Stimulated activated naive CD4-positive, alpha-beta T cell (primary cell): ENCODE measurements around the gene CAMTA2.
A peak's percentile ranks its signal among the peaks of the same experiment; 100 is the strongest.

Experiments
- DNase-seq, 6 experiments: peaks; one replicate each; lab custom pipeline; 2025; lab: John Stamatoyannopoulos, UW

CAMTA2 gene

DNA sequence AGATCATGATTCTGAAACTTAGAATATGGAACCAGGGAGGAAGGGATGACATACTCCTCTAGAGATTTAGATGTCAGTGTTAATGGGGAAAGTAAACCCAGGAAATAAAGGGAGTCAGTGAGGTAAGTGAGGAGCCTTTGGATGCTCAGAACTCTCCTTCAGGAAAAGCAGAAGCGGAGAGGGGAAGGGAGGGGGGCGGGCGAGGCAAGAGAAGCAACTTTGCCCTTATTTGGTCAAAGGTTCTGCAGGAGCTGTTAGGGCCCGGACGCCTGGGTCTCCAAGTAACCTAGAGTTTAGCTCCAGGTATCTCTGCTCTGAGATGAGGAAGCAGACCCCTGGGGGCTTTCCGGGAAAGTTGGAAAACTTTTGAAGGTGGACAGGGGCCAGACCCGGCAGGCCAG lies 40.5 kb downstream of the CAMTA2 start:
- peak in 3 of 6 experiments; percentile 33 to 54 (median 48) for DNase-seq

DNA sequence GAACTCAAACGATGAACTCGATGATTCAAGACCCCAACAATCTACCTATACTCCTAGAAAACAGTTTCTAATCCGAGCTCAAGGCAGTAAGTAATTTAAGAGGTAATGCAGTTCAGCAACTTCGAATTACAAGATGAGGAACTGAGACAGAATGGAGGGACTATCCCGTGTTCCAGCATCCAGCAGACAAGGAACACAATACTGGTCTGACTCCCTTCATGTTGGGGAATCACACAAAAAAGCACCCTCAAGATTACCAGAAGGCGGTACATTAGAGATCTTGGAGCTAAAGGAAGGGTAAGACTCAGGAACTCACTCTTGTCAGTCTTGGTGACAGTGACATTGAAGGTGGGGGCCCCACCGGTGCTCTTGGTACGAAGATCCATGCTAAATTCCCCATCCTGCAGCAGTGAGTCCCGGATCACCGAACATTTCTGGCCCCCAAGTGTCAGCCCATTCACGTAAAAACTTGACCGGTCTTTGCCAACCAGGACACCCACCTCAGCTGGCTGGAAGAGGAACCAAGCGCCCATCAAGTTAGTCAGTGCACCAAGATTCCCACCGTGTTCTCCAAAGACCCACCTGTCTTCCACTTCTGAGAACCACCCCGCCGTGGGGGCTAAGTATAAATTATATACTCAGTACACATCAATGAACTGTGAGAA lies 41.0 kb downstream of the CAMTA2 start:
- peak in 1 of 6 experiments; percentile 41 for DNase-seq

DNA sequence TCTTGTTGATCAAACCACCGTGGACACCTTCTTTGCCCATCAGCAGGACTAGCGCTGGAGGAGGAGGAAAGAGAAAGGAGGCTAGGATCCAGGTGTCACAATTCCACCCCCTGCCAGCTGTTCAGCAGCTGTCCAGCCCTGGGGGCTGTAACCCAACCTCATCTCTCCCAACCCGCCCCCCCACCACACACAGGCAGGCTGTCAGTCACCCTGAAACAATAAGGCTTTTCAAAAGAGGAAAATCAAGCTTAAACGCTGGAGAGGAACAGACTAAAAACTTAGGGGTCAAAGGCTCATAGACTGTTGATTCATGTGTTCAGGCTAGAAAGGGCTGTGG lies 41.6 kb downstream of the CAMTA2 start:
- no peak for DNase-seq

DNA sequence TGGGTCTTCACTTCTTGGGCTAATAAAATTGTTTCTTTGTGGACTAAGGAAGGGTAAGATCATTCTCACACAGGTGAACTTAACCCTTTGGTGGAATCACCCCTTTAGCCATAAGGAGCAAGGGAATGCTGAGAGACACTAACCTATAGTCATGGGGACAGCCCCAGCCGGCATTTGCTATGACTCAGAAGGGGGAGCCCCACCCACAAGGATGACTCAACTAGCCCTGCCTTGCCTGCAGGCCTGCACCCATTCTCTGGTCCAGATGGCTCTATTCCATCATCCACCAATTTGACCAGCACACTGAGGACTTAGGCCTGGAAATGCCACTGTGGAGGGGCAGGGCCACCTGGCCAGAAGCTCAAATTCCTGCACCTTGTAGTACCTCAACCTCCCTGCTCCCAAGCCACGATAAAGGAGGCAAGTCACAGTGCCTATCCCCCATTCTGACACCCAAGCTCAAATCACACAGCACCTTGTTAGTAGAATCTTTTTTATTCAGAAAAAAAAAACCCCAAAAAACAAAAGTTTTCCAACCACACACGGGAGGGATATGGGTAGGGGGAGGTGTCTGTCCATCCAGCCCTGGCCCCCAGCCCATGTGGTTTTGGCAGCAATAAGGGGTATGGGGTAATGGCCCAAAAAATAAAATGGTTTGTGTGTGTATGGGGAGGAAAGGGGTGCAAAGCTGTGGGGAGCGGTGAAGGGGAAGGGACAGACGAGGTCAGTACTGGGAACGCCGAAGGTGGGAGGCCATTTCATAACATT lies 42.1 kb downstream of the CAMTA2 start:
- DNase-seq: peak in 5 of 6 experiments; percentile 21 to 52 (median 37)

DNA sequence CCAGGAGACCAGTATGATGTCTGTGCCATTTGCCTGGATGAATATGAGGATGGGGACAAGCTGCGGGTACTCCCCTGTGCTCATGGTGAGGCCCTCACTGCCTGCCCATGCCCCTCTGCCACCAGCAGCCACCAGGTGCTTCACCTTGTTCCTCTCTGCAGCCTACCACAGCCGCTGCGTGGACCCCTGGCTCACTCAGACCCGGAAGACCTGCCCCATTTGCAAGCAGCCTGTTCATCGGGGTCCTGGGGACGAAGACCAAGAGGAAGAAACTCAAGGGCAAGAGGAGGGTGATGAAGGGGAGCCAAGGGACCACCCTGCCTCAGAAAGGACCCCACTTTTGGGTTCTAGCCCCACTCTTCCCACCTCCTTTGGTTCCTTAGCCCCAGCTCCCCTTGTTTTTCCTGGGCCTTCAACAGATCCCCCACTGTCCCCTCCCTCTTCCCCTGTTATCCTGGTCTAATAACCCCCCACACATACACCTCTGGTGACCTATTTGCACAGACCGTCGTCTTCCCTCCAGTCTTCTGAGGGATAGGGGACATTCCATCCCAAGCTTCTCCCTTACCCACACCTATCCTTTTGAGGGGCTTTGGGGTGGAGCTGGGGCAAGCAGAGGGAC lies 42.8 kb downstream of the CAMTA2 start:
- peak in 2 of 6 experiments; percentile 12 to 18 for DNase-seq

DNA sequence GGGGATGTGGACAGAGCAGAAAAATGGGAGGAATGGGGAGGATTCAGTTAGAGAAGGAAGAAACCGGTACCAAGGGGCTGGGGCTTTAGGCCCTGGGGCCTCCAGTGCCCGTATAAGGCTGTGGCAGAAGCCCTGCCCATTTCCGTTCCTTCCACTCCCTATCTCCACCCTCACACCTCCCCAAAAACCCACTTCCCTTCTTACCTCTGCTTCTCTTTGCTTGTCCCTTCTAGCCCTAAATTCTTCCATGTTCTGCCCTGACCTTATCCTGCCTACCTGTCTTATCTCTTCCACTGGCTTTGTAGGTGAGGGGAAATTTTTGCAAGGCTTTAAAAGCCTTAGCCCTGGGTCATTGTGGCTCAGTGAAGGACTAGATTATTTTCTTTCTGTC lies 43.3 kb downstream of the CAMTA2 start:
- peak in 4 of 6 experiments; percentile 49 to 67 (median 60) for DNase-seq

DNA sequence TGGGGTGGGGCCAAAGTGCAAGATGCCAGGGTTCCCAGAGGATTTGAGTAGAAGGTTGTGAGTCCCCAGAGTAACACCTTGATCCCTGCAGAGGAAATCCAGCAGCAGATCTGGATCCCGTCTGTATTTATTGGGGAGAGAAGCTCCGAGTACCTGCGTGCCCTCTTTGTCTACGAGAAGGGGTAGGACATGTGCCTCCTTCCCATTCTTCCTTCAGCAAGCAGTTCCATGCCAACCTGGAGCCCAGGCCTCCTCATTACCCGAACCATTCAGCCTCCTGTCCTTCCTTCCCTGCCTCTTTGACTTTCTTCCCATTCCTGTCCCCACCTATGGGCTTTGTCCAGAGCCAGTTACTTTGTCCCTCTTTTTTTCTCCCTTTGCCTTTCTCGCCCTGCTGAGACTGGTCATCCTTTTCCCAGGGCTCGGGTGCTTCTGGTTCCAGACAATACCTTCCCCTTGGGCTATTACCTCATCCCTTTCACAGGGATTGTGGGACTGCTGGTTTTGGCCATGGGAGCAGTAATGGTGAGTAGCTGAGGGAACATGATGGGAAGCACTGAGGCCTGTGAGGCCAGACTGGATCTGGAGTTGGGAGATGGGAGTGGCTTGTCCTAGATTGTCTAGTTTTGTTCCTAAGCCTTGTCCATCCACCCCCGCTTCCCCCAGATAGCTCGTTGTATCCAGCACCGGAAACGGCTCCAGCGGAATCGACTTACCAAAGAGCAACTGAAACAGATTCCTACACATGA lies 44.5 kb downstream of the CAMTA2 start:
- no peak for DNase-seq

DNA sequence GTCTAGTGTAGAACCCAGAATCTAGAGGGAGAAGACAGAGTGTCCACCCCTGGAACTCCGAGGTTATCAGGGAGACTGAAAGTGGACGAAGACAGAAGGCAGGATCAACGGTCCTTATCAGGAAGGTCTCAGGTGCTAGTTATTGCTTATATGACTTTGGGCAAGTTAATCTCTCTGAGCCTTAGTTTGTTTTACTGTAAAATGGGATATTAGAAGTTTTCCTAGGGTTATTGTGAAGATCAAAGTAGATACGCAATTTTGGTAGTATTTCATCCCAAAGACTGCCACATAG lies 46.2 kb downstream of the CAMTA2 start:
- DNase-seq: no peak

DNA sequence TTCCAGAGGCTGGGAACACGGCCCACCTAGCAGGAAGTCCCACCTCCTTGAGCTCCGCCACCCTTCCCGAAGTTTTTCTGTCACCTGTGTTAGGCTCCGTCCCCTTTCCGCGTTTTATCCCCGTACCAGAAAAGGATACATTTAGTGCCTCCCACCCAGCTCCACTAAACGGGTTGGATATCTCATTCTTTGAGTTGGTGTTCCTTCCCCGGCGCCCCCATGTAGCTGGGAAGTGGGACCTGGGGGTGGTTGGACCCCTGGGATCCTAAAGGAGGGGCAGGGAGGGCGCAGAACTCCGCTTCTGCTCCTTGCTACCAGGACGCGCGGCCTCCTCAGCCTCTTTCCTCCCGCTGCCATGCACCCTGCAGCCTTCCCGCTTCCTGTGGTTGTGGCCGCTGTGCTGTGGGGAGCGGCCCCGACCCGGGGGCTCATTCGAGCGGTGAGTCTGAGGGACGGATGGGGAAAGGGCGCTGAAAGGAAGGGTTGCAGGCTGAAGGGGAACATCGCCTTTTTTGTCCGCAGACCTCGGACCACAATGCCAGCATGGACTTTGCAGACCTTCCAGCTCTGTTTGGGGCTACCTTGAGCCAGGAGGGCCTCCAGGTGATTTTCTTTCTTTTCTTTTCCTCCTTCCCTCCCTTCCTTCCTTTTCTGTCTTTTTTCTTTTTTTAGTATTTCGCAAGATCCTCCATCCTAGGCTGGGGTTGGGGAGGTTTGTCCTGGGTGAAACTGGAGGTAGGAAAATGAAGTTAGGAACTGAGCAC lies 46.7 kb downstream of the CAMTA2 start:
- peak in 4 of 6 experiments; percentile 12 to 61 (median 32) for DNase-seq

DNA sequence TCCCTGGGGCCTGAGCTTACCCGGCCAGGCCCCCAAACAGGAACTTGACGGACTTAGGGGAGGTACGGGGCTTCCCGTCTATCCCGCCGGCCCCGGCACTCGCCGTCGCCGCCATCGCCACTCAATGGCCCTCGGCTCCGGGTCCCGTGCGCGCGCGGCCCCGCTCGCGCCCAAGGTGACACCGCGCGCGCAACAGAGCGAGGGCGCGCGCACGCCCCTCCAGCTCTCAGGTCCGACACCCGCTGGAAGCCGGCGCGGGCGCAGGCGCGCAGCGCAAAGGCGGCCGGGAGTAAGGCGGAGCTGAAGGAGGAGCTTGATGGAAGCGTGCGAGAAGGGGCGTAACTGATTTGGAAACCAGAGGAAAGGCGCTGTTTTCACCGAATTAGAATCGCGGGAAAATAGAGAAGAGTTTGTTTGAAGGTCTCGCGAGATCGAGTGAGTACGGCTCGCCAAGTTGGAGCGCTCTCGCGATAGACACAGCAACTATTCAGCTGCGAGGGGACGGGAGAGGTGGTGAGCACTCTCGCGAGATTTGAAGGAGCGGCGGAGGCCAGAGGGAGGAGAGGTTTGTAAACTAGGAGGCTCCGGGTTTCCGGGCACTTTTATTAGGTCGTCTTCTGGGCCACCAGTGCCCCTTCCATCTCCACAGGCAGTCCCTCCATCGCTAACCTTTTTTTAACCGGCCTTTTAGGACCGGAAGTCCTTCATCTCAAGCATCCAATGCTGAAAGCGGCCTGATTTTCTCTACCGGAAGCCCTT lies 47.5 kb downstream of the CAMTA2 start, which contains the start of the genes RNF167 and SLC25A11:
Gene RNF167 (plus strand): TSS at position 473 of the 759 bp plus-strand sequence. CDS start 642 bp downstream, outside the sequence.
Gene SLC25A11 (minus strand): TSS at position 251 of the 759 bp plus-strand sequence. CDS start 136 bp downstream, at position 115.
- DNase-seq: peak; percentile 93 to 99 (median 96)

DNA sequence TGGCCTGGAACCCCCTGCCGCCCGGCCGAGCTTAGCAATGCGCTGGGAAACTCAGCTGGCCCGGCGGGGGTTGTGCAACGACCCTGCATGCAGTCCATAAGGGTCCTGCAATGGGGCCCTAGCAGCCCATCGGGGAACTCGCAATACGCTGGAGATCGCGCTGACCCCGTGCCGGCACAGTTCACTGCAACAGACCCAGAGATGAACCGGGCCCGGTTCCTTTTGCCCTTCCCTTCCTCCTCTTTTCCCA lies 48.0 kb downstream of the CAMTA2 start:
- no peak for DNase-seq

DNA sequence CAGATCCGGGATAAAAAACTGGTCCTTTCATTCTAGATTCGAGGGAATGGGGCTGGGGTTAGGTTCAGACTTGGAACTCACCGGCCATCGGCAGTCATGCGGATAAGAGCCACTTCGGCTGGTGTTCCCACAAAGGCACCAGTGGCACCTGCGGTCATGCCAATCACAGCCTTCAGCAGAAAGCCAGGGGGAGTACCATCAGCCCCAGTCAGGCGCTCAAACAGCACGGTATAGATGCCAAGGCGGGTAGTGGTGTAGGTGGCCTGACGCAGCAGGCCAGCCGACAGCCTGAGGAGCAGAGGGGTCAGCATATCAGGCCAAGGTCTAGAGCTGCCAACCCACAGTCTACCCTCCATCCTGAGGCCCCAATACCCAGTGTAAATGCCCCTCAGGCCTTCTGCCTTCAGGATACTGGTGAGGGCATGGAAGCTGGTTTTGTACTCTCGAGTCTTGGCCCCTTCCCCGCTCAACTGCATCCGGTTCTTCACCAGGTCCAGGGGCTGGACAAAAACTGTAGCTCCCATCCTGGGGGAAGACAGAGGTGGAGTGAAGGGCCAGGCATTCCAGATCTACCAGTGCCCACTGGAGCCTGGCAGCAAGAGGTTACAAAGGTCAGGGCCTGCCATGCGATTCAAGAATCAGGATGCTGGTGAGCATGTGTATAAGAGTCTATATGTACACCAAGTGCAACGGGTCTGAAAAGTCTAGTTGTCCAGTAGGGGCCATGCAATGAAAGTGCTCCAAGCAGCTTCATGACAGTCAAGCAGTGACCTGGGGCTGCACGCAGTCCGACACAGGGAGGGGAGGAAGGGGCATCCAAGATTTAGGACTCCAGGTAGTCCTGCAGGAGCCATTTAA lies 48.6 kb downstream of the CAMTA2 start:
- no peak for DNase-seq

DNA sequence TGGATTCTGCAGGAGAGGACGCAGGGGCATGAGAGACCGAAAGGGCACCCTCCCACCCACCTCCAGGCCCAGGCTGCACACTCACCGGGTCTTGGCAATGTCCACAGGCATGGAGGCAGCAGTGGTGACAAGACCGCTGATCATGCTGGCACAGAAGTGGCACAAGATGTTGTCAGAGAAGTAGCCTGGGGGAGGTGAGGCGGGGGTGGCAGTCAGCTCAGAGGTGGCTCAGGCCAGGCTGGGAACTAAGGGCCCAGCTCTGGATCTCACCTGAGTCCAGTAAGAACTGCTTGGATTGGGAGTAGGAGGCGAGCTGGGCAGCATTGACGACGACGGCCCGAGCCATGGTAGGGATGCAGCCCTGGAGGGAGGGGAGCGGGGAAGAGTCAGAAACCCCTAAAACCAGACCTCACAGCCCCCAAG lies 49.4 kb downstream of the CAMTA2 start:
- DNase-seq: no peak

DNA sequence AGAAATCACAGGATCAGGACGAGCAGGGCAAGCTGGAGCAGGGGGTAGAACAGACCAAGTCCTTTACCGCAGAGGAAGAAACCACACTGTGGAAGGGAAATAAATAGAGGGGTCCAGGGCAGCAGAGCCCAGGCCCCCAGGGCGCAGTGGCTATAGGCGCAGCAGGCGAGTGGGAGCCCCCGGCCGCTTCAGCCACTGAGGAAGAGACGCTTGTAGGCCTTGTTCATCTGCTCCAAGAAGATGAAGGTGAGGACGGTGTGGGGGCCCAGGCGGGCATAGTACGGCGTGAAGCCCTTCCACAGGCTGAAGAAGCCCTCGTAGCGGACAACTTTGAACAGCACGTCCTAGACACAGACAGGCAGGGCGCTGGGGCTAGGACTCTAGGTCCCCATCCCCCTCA lies 49.9 kb downstream of the CAMTA2 start:
- DNase-seq: no peak

DNA sequence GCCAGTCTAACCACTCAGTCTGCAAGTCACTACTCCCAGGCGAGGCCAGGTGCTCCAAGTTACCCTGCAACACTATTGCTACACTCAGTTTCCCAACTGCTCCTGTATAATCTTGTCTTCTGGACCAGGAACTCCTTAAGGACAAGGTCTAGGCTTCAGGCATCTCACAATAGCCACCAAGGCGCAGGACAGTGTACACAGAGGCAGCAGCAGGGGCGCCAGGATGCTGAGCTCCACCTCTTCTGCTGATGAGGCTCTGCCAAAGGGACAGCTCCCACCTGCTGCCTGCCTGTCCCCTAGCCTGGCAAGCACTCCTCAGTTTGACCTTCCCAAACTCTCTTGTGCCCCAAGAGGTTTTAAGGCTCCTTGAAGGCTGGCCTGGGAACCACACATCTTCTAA lies 51.0 kb downstream of the CAMTA2 start:
- no peak for DNase-seq

DNA sequence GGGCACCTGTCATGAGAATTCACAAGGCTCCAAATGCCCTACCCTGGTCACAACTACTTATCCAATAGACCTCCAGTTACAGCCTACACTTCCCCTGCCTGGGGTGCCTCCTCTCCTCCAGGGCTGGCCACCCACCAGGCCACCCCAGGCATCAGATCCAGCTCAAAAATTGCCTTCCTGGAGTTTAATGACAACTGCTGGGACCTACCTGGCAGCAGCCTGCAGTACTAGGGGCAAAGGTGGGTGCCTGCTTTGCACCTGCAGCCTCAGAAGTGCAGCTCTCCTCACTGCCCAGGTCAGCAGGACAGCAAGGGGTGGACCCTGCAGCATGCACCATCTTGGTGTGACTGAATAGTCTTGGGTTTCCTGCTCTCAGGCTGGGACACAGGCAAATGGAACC lies 51.8 kb downstream of the CAMTA2 start:
- DNase-seq: no peak

DNA sequence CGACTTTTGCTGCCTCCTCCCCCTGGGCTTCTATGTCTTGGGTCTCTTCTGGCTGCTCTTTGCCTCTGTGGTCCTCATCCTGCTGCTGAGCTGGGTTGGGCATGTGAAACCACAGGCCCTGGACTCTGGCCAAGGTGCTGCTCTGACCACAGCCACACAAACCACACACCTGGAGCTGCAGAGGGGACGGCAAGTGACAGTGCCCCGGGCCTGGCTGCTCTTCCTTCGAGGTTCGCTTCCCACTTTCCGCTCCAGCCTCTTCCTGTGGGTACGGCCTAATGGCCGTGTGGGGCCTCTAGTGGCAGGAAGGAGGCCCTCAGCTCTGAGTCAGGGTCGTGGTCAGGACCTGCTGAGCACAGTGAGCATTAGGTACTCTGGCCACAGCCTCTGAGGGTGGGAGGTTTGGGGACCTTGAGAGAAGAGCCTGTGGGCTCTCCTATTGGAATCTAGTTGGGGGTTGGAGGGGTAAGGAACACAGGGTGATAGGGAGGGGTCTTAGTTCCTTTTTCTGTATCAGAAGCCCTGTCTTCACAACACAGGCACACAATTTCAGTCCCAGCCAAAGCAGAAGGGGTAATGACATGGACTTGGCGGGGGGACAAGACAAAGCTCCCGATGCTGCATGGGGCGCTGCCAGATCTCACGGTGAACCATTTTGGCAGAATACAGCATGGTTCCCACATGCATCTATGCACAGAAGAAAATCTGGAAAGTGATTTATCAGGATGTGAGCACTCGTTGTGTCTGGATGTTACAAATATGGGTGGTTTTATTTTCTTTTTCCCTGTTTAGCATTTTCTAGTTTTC lies 53.1 kb downstream of the CAMTA2 start:
- DNase-seq: no peak

DNA sequence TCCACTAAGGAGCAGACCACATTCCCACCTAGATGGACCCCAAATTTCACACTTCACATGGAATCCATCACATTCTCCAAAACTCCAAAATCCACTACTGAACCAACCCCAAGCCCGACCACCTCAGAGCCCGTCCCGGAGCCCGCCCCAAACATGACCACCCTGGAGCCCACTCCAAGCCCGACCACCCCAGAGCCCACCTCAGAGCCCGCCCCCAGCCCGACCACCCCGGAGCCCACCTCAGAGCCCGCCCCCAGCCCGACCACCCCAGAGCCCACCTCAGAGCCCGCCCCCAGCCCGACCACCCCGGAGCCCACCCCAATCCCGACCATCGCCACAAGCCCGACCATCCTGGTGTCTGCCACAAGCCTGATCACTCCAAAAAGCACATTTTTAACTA lies 53.8 kb downstream of the CAMTA2 start:
- DNase-seq: no peak

DNA sequence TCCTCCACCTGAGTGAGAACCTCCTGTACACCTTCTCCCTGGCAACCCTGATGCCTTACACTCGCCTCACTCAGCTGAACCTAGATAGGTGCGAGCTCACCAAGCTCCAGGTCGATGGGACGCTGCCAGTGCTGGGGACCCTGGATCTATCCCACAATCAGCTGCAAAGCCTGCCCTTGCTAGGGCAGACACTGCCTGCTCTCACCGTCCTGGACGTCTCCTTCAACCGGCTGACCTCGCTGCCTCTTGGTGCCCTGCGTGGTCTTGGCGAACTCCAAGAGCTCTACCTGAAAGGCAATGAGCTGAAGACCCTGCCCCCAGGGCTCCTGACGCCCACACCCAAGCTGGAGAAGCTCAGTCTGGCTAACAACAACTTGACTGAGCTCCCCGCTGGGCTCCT lies 54.7 kb downstream of the CAMTA2 start:
- DNase-seq: no peak
